GM23338 (cell line): ENCODE data around the gene ZSWIM5. TPM values are rescaled to one million over a fixed set of nuclear protein-coding genes. Genes with fewer than 3 reads are reported as not detected.

ENCODE experiments used
- ATAC-seq: fragments of 200-7000 bp; cut with Tn5 transposase; 3 replicates; pipeline ENCODE4 v1.9.1; 2020
- DNase-seq: peaks from one replicate; pipeline ENCODE4 v3.0.0-alpha.2; 2015; ENCODE audit warnings: low spot score
- H2AFZ ChIP-seq: fragments of 200-600 bp; sonication (generic); 2 replicates; pipeline ENCODE4 v1.8.0; 2016; ENCODE audit warnings: antibody characterized with exemption, mild to moderate bottlenecking, moderate library complexity
- H3F3A ChIP-seq: fragments of 200-600 bp; sonication (generic); replicated peaks from 2 replicates; pipeline ENCODE4 v1.8.0; 2017; ENCODE audit warnings: antibody characterized with exemption, mixed run types, low read depth
- H3K27ac ChIP-seq: fragments of 200-600 bp; sonication (generic); 2 replicates; pipeline ENCODE4 v1.6.1; 2016; ENCODE audit warnings: low read depth
- H3K27me3 ChIP-seq: fragments of 200-600 bp; sonication (generic); 2 replicates; pipeline ENCODE4 v1.8.0; 2016; ENCODE audit warnings: mild to moderate bottlenecking, mixed run types, moderate library complexity; ENCODE audit not compliant: insufficient read depth
- H3K36me3 ChIP-seq: fragments of 200-600 bp; sonication (generic); 2 replicates; pipeline ENCODE4 v1.8.0; 2016; ENCODE audit warnings: mild to moderate bottlenecking; ENCODE audit not compliant: insufficient read depth
- H3K4me1 ChIP-seq: fragments of 200-600 bp; sonication (generic); 2 replicates; pipeline ENCODE4 v1.8.0; 2016; ENCODE audit warnings: mild to moderate bottlenecking, moderate library complexity; ENCODE audit not compliant: insufficient read depth
- H3K4me2 ChIP-seq: fragments of 200-600 bp; sonication (generic); 2 replicates; pipeline ENCODE4 v1.7.1; 2017; ENCODE audit warnings: mixed run types
- H3K4me3 ChIP-seq: fragments of 200-600 bp; sonication (generic); 2 replicates; pipeline ENCODE4 v1.6.1; 2016; ENCODE audit warnings: mixed run types
- H3K79me2 ChIP-seq: fragments of 200-600 bp; sonication (generic); replicated peaks from 2 replicates; pipeline ENCODE4 v1.8.0; 2017; ENCODE audit warnings: mild to moderate bottlenecking; ENCODE audit not compliant: insufficient read depth
- H3K9me2 ChIP-seq: fragments of 200-600 bp; sonication (generic); 2 replicates; pipeline ENCODE4 v1.8.0; 2017; ENCODE audit not compliant: insufficient read depth
- H4K20me1 ChIP-seq: fragments of 200-600 bp; sonication (generic); replicated peaks from 2 replicates; pipeline ENCODE4 v1.8.0; 2017; ENCODE audit warnings: mild to moderate bottlenecking; ENCODE audit not compliant: insufficient read depth
- H3K27ac Mint-ChIP-seq: 2 replicates; pipeline ENCODE4 v1.8.0; 2020; ENCODE audit warnings: inconsistent platforms, mild to moderate bottlenecking, moderate library complexity, mixed read lengths
- H3K27me3 Mint-ChIP-seq: 3 replicates; pipeline ENCODE4 v1.8.0; 2022; ENCODE audit warnings: low read depth, mild to moderate bottlenecking, moderate library complexity, mixed read lengths, inconsistent platforms; ENCODE audit not compliant: insufficient read depth, poor library complexity
- H3K36me3 Mint-ChIP-seq: 3 replicates; pipeline ENCODE4 v1.8.0; 2021; ENCODE audit warnings: low read depth, mild to moderate bottlenecking, inconsistent platforms, moderate library complexity, mixed read lengths
- H3K4me1 Mint-ChIP-seq: 3 replicates; pipeline ENCODE4 v1.8.0; 2020; ENCODE audit warnings: mild to moderate bottlenecking, inconsistent platforms, mixed read lengths
- H3K4me3 Mint-ChIP-seq: 3 replicates; pipeline ENCODE4 v1.8.0; 2021; ENCODE audit warnings: moderate library complexity, mild to moderate bottlenecking, inconsistent platforms, mixed read lengths
- H3K9me3 Mint-ChIP-seq: 3 replicates; pipeline ENCODE4 v1.8.0; 2020; ENCODE audit warnings: moderate library complexity, mild to moderate bottlenecking, inconsistent platforms, mixed read lengths
- CREB1 ChIP-seq: fragments of 250-450 bp; sonication (Bioruptor Pico); IDR thresholded peaks from 2 replicates; pipeline ENCODE4 v1.5.0; 2020; ENCODE audit warnings: low read depth, mild to moderate bottlenecking, moderate library complexity
- EZH2 ChIP-seq: fragments of 200-600 bp; sonication (generic); IDR thresholded peaks from one replicate; pipeline ENCODE4 v1.8.0; 2017; ENCODE audit warnings: antibody characterized with exemption, mild to moderate bottlenecking, low read depth; ENCODE audit not compliant: unreplicated experiment
- EZH2phosphoT487 ChIP-seq: fragments of 200-600 bp; sonication (generic); IDR thresholded peaks from one replicate; pipeline ENCODE4 v1.8.1; 2018; ENCODE audit warnings: antibody characterized with exemption; ENCODE audit not compliant: unreplicated experiment
- JUNB ChIP-seq: IDR thresholded peaks from one replicate; pipeline ENCODE4 v1.6.1; 2016; ENCODE audit warnings: antibody characterized with exemption; ENCODE audit not compliant: unreplicated experiment
- NANOG ChIP-seq: IDR thresholded peaks from 2 replicates; pipeline ENCODE4 v1.6.1; 2016; ENCODE audit warnings: antibody characterized with exemption, borderline replicate concordance
- POLR2AphosphoS5 ChIP-seq: IDR thresholded peaks from 2 replicates; pipeline ENCODE4 v1.6.1; 2016; ENCODE audit warnings: antibody characterized with exemption, low read depth
- REST ChIP-seq: IDR thresholded peaks from one replicate; pipeline ENCODE4 v1.6.1; 2018; ENCODE audit warnings: antibody characterized with exemption; ENCODE audit not compliant: unreplicated experiment
- STAT1 ChIP-seq: IDR thresholded peaks from one replicate; pipeline ENCODE4 v1.6.1; 2016; ENCODE audit warnings: antibody characterized with exemption; ENCODE audit not compliant: unreplicated experiment
- ZNF114 ChIP-seq: fragments of 250-450 bp; sonication (Bioruptor Pico); IDR thresholded peaks from 2 replicates; pipeline ENCODE4 v1.5.0; 2020; ENCODE audit warnings: mild to moderate bottlenecking, moderate library complexity
- ZNF331 ChIP-seq: fragments of 250-450 bp; sonication (Bioruptor Pico); IDR thresholded peaks from 2 replicates; pipeline ENCODE4 v1.5.0; 2020; ENCODE audit warnings: low read depth, mild to moderate bottlenecking, moderate library complexity
- ZNF462 ChIP-seq: fragments of 250-450 bp; sonication (Bioruptor Pico); IDR thresholded peaks from 2 replicates; pipeline ENCODE4 v1.5.0; 2020; ENCODE audit warnings: mild to moderate bottlenecking, moderate library complexity
- polyA plus RNA-seq: library from polyadenylated mRNA; unstranded; fragments of >200 nt; fragmentation: Nextera tagmentation; extraction: Ambion mirVana; gene quantifications from 2 replicates; pipeline ENCODE4 v1.2.1, GENCODE V29; 2016
- total RNA-seq: library from RNA; depleted of rRNA; stranded (reverse); fragments of >200 nt; shearing (Covaris generic); gene quantifications from 2 replicates; pipeline ENCODE4 v1.2.3, GENCODE V29; 2014
- TF ChIP-seq, protein P1 (sequence below): IDR thresholded peaks from 2 replicates; pipeline ENCODE4 v1.6.1; 2016; ENCODE audit warnings: antibody characterized with exemption
- TF ChIP-seq, protein P2 (sequence below), 2 experiments: fragments of 200-600 bp in 1 of 2; sonication (generic) in 1 of 2; conservative IDR thresholded peaks; 2 replicates each; pipeline versions ENCODE4 v1.5.1 to v1.6.1; 2016 to 2017; ENCODE audit warnings: antibody characterized with exemption in 2 of 2, low read depth in 2 of 2, mild to moderate bottlenecking in 2 of 2, moderate library complexity in 1 of 2

The ZSWIM5 gene
- total and polyA plus RNA-seq, 2 experiments from 2014 or later, result 0.65 to 3.6 TPM

- H3K36me3 Mint-ChIP-seq, result peaks cover 21% of the 10 kb centered on the region
Measured at GRCh38 chr1:45009296-45009865, 197.0 kb downstream of the ZSWIM5 start.

More at GRCh38 chr1:45009296-45009865, 197.0 kb downstream of the ZSWIM5 start:
- TF ChIP-seq ZNF331 (CRISPR knock-in tag), result no peak
- TF ChIP-seq, protein P1, sequence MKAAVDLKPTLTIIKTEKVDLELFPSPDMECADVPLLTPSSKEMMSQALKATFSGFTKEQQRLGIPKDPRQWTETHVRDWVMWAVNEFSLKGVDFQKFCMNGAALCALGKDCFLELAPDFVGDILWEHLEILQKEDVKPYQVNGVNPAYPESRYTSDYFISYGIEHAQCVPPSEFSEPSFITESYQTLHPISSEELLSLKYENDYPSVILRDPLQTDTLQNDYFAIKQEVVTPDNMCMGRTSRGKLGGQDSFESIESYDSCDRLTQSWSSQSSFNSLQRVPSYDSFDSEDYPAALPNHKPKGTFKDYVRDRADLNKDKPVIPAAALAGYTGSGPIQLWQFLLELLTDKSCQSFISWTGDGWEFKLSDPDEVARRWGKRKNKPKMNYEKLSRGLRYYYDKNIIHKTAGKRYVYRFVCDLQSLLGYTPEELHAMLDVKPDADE, result no peak
- no peak for TF ChIP-seq CREB1 (CRISPR knock-in tag)
- TF ChIP-seq STAT1, result no peak
- no peak for TF ChIP-seq ZNF462
- no peak for TF ChIP-seq EZH2phosphoT487
- no peak for TF ChIP-seq ZNF114 (CRISPR knock-in tag)
- TF ChIP-seq NANOG, result no peak
- no peak for TF ChIP-seq EZH2
- TF ChIP-seq, protein P2, sequence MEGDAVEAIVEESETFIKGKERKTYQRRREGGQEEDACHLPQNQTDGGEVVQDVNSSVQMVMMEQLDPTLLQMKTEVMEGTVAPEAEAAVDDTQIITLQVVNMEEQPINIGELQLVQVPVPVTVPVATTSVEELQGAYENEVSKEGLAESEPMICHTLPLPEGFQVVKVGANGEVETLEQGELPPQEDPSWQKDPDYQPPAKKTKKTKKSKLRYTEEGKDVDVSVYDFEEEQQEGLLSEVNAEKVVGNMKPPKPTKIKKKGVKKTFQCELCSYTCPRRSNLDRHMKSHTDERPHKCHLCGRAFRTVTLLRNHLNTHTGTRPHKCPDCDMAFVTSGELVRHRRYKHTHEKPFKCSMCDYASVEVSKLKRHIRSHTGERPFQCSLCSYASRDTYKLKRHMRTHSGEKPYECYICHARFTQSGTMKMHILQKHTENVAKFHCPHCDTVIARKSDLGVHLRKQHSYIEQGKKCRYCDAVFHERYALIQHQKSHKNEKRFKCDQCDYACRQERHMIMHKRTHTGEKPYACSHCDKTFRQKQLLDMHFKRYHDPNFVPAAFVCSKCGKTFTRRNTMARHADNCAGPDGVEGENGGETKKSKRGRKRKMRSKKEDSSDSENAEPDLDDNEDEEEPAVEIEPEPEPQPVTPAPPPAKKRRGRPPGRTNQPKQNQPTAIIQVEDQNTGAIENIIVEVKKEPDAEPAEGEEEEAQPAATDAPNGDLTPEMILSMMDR (conservative IDR thresholded peaks at IDR 0.05; ENCODE audit: low read depth in 2 of 2), result no peak
- TF ChIP-seq JUNB, result no peak
- TF ChIP-seq REST, result no peak
- TF ChIP-seq POLR2AphosphoS5, result no peak
- H3K4me1 ChIP-seq, result peaks cover 12% of the 10 kb centered on the region
- 0 out of 2 replicates have a peak overlapping the region, but pooled peaks have one; percentile 89 for H3K4me3 ChIP-seq
- H3F3A ChIP-seq, result no peaks in the 10 kb centered on the region
- Mint-ChIP-seq H3K4me3 (peak overlapping the region; percentile 75), H3K27ac (no peak overlapping the region), H3K27me3 (peaks cover 15% of the 10 kb centered on the region), H3K4me1 (peaks cover 22% of the 10 kb centered on the region), H3K9me3 (no peaks in the 10 kb centered on the region)
- no peaks in the 10 kb centered on the region for H3K36me3 ChIP-seq
- H3K79me2 ChIP-seq, result peaks cover 12% of the 10 kb centered on the region
- H3K27me3 ChIP-seq, result no peaks in the 10 kb centered on the region
- DNase-seq (no peak), ATAC-seq (no peak)
- H2AFZ ChIP-seq, result no peak overlapping the region
- no peaks in the 10 kb centered on the region for H3K9me2 ChIP-seq
- no peak overlapping the region for H3K27ac ChIP-seq
- H4K20me1 ChIP-seq, result no peaks in the 10 kb centered on the region
- H3K4me2 ChIP-seq, result no peak overlapping the region
